Loucy (cell line): ENCODE results near the gene DLG1.

Source experiments
- H2AFZ ChIP-seq: fragments of 200-600 bp; sonication (generic); 2 replicates; pipeline ENCODE4 v1.6.0; 2016; ENCODE audit warnings: antibody characterized with exemption, mild to moderate bottlenecking, low read length, moderate library complexity
- H3F3A ChIP-seq: fragments of 200-600 bp; 2 replicates; pipeline ENCODE4 v1.6.0; 2016; ENCODE audit warnings: antibody characterized with exemption, low read depth, mild to moderate bottlenecking
- H3K27me3 ChIP-seq: fragments of 200-600 bp; sonication (generic); 2 replicates; pipeline ENCODE4 v1.6.1; 2014; ENCODE audit warnings: low read length, mild to moderate bottlenecking; ENCODE audit not compliant: insufficient read depth, poor library complexity, severe bottlenecking
- H3K36me3 ChIP-seq: fragments of 200-600 bp; sonication (generic); 2 replicates; pipeline ENCODE4 v1.6.1; 2016; ENCODE audit warnings: low read length; ENCODE audit not compliant: insufficient read depth
- H3K4me1 ChIP-seq: fragments of 200-600 bp; sonication (generic); 2 replicates; pipeline ENCODE4 v1.5.1; 2014; ENCODE audit warnings: low read length, mild to moderate bottlenecking; ENCODE audit not compliant: insufficient read depth, poor library complexity, severe bottlenecking
- H3K4me2 ChIP-seq: fragments of 200-600 bp; sonication (generic); 2 replicates; pipeline ENCODE4 v1.6.0; 2014; ENCODE audit warnings: antibody characterized with exemption, low read length, low read depth, mild to moderate bottlenecking; ENCODE audit not compliant: poor library complexity, severe bottlenecking
- H3K4me3 ChIP-seq: fragments of 200-600 bp; sonication (generic); 2 replicates; pipeline ENCODE4 v1.5.1; 2014; ENCODE audit warnings: low read length, mild to moderate bottlenecking, mixed read lengths; ENCODE audit not compliant: poor library complexity, severe bottlenecking
- H3K79me2 ChIP-seq: fragments of 200-600 bp; sonication (generic); 2 replicates; pipeline ENCODE4 v1.6.1; 2014; ENCODE audit warnings: low read length; ENCODE audit not compliant: insufficient read depth
- H3K9ac ChIP-seq: fragments of 200-600 bp; sonication (generic); 2 replicates; pipeline ENCODE4 v1.6.0; 2014; ENCODE audit warnings: mild to moderate bottlenecking, low read depth, low read length, moderate library complexity; ENCODE audit not compliant: poor library complexity, severe bottlenecking
- H3K9me2 ChIP-seq: fragments of 200-600 bp; sonication (generic); replicated peaks from 2 replicates; pipeline ENCODE4 v1.6.1; 2016; ENCODE audit warnings: low read depth, low read length, mixed read lengths
- H3K9me3 ChIP-seq: fragments of 200-600 bp; sonication (generic); 2 replicates; pipeline ENCODE4 v1.6.1; 2014; ENCODE audit warnings: mild to moderate bottlenecking, antibody characterized with exemption, low read length, low read depth; ENCODE audit not compliant: insufficient read depth
- H4K20me1 ChIP-seq: fragments of 200-600 bp; sonication (generic); 2 replicates; pipeline ENCODE4 v1.6.0; 2014; ENCODE audit warnings: antibody characterized with exemption, low read length, mild to moderate bottlenecking; ENCODE audit not compliant: insufficient read depth, poor library complexity, severe bottlenecking
- EZH2phosphoT487 ChIP-seq: fragments of 200-600 bp; IDR thresholded peaks from 2 replicates; pipeline ENCODE4 v1.6.1; 2018; ENCODE audit warnings: antibody characterized with exemption, mild to moderate bottlenecking, moderate library complexity, borderline replicate concordance
- TF ChIP-seq, protein P1 (sequence below): fragments of 200-600 bp; sonication (generic); conservative IDR thresholded peaks from 2 replicates; pipeline ENCODE4 v1.5.1; 2014; ENCODE audit warnings: mild to moderate bottlenecking, antibody characterized with exemption, low read length

Gene DLG1

DNA sequence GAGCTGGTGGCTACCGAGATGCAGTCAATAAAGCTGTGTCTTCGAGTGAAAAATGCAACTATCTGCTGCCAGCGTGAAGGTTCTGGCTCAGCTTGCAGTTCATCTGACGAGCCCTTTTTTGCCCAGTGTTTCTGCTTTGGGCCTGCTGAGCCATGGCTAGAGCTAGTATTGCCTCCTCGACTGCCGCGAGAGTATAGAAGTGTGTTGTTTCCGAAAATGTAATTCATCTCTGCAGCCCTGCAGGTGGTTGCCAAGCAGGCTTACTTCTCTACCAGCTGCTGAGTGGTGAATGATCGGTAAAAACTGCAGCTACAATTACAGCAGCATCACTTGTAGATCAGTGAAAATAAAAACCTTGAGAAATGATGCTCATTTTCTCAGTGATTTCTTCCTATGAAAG is 114.8 kb downstream of the DLG1 start:
- Histone ChIP-seq H3K9ac (no peak overlapping the region), H3K9me2 (no peaks in the 10 kb centered on the region), H3K9me3 (no peaks in the 10 kb centered on the region), H3K4me3 (no peak overlapping the region), H3K4me2 (no peak overlapping the region), H3F3A (no peaks in the 10 kb centered on the region), H3K27me3 (no peaks in the 10 kb centered on the region), H2AFZ (no peak overlapping the region), H3K36me3 (peaks cover 2% of the 10 kb centered on the region; the same call in 1 of the 2 replicates), H3K4me1 (peaks cover 7% of the 10 kb centered on the region), H3K79me2 (peaks cover 33% of the 10 kb centered on the region), H4K20me1 (peaks cover 39% of the 10 kb centered on the region)
- TF ChIP-seq, protein P1, sequence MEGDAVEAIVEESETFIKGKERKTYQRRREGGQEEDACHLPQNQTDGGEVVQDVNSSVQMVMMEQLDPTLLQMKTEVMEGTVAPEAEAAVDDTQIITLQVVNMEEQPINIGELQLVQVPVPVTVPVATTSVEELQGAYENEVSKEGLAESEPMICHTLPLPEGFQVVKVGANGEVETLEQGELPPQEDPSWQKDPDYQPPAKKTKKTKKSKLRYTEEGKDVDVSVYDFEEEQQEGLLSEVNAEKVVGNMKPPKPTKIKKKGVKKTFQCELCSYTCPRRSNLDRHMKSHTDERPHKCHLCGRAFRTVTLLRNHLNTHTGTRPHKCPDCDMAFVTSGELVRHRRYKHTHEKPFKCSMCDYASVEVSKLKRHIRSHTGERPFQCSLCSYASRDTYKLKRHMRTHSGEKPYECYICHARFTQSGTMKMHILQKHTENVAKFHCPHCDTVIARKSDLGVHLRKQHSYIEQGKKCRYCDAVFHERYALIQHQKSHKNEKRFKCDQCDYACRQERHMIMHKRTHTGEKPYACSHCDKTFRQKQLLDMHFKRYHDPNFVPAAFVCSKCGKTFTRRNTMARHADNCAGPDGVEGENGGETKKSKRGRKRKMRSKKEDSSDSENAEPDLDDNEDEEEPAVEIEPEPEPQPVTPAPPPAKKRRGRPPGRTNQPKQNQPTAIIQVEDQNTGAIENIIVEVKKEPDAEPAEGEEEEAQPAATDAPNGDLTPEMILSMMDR = no peak
- TF ChIP-seq EZH2phosphoT487 = no peak

DNA sequence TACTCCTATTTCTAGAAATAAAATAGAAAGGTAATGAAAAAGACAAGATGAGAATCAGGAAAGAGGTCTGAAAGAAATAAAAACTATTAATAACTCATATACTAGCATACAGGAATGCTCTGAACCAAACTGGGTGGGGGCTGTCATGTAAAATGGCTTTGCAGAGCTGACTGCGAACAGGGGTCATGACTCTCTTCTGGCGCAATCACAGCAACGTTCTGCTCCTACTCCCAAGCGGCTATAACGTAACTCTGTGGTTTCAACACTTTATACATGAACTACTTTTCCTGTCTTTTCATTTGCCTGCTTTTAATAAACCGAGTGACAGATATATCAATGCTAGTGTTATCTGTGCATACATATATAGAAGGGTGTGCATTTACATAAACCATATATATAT is 116.7 kb downstream of the DLG1 start:
- Histone ChIP-seq H3K27me3 (no peaks in the 10 kb centered on the region), H3K4me3 (no peak overlapping the region), H3K4me1 (peaks cover 7% of the 10 kb centered on the region), H4K20me1 (peaks cover 31% of the 10 kb centered on the region), H3F3A (no peaks in the 10 kb centered on the region), H3K4me2 (no peak overlapping the region), H3K9me2 (no peaks in the 10 kb centered on the region), H2AFZ (no peak overlapping the region), H3K79me2 (peaks cover 26% of the 10 kb centered on the region), H3K9ac (no peak overlapping the region), H3K9me3 (no peaks in the 10 kb centered on the region), H3K36me3 (peaks cover 8% of the 10 kb centered on the region; the same call in 1 of the 2 replicates)
- no peak for TF ChIP-seq EZH2phosphoT487
- TF ChIP-seq, protein P1 = no peak

DNA sequence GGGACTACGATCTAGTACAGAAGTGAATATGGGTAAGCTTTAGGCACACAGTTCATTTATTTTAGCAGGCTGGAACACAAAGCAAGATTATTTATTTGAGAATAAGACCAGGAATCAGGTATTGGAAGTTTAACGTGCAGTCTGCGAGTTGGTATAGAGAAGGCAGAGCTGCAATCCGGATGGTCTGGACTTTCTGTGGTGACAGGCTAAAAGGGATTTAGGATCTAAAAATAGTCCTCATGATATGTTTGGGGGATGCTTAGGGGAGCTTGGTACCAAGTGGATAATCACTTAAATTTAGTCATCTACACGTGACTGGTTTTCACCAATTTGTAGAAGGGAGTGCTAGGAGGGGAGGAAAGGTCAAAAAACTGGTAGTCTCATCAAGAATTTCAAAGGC is 119.4 kb downstream of the DLG1 start:
- no peak overlapping the region for H3K4me2 ChIP-seq
- H3K36me3 ChIP-seq = peaks cover 12% of the 10 kb centered on the region; the same call in 1 of the 2 replicates
- peaks cover 17% of the 10 kb centered on the region; the same call in 1 of the 2 replicates for H3K79me2 ChIP-seq
- no peaks in the 10 kb centered on the region for H3F3A ChIP-seq
- no peaks in the 10 kb centered on the region for H3K9me3 ChIP-seq
- no peak overlapping the region for H2AFZ ChIP-seq
- no peak overlapping the region for H3K4me3 ChIP-seq
- peaks cover 18% of the 10 kb centered on the region for H4K20me1 ChIP-seq
- no peaks in the 10 kb centered on the region for H3K9me2 ChIP-seq
- peaks cover 19% of the 10 kb centered on the region for H3K4me1 ChIP-seq
- no peak for TF ChIP-seq EZH2phosphoT487
- TF ChIP-seq, protein P1 = no peak
- H3K27me3 ChIP-seq = no peaks in the 10 kb centered on the region
- H3K9ac ChIP-seq = no peak overlapping the region
